ENCODE results near the gene IFNAR1. TPM values are rescaled to one million over a fixed set of nuclear protein-coding genes. Genes with fewer than 3 reads are reported as not detected.

IFNAR1 gene
- total and polyA plus RNA-seq, 9 of the 15 experiments (the other 6 are each of a cell fraction or from before 2014, with no cell fraction given), result 8.6 to 31.8 (median 14.8) TPM

DNA sequence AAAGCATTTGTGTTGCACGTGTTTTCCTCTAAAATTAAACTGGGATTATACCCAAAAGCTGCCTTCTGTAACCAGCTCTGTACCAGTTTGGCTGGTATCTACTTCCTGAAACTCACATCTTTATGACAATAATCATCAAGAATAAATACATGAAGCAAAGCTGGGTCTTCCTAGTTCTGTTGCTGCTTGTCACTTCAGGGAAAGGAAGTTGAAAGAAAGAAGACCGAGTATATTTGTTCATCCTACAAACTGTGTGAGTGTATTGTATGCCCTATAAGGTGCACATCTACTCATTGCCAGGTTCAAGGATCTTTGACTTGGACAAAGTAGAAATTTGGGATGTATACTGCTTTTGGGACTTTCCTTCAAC, 49.3 kb downstream of the IFNAR1 start:
- H3K36me3 ChIP-seq (ENCODE audit: control insufficient read depth, insufficient read depth, low read length), result no peaks in the 10 kb centered on the region
- H3K27ac ChIP-seq (ENCODE audit: extremely low read depth, low read depth, low read length), result no peak overlapping the region
- DNase-seq (ENCODE audit: extremely low read depth in 1 of 4, low spot score in 3 of 4), result no peak
- H3K9me1 ChIP-seq (ENCODE audit: control insufficient read depth, insufficient read depth, low read length), result no peaks in the 10 kb centered on the region
- no TSS peak for BruUV-seq (replicated peaks)
- no peaks in the 10 kb centered on the region for H3K79me2 ChIP-seq (ENCODE audit: control insufficient read depth, insufficient read depth, low read length)
- no peak for FAIRE-seq
- peaks cover 6 to 14% of the 10 kb centered on the region in 2 experiments; a peak in 2 of 5 replicates for H3K27me3 ChIP-seq (ENCODE audit: control insufficient read depth in 2 of 2, insufficient read depth in 2 of 2, low read length in 2 of 2)
- WGBS (ENCODE audit: insufficient coverage, low coverage, missing lambda C conversion rate), result 16% methylated on average over 2 of the region's 2 CpGs
- in situ Hi-C loops (cut with MboI), result no loop called here
- intact Hi-C loops (cut with micrococcal nuclease), result loop anchor here (1.0 to 10.0 kb wide), 3 partner anchors 71 to 539 kb away; no protein-coding TSS in a partner anchor
- H3K9me3 ChIP-seq (replicated peaks; ENCODE audit: control insufficient read depth, insufficient read depth, low read depth, low read length), result no peaks in the 10 kb centered on the region
- H2AFZ ChIP-seq (ENCODE audit: low read depth, low read length), result no peak overlapping the region; the same call in 1 of the 2 replicates
- H3K4me3 ChIP-seq, result no peak overlapping the region
- CTCF ChIA-PET (ENCODE audit: low intra/inter-chr PET ratio), result interaction anchor here (0.6 to 3.1 kb wide), 3 partner anchors 13 to 521 kb away, joined by 3 to 47 read pairs (median 6); no protein-coding TSS in a partner anchor
- no peaks in the 10 kb centered on the region; a peak in 1 of 5 replicates for H3K4me1 ChIP-seq (replicated peaks in 1 of 2; ENCODE audit: control insufficient read depth in 2 of 2, insufficient read depth in 2 of 2, low read length in 2 of 2)
- no peak overlapping the region for H3K4me2 ChIP-seq (ENCODE audit: insufficient read depth, low read length)
- H3K9ac ChIP-seq (ENCODE audit: insufficient read depth in 1 of 2, low read depth in 2 of 2, low read length in 2 of 2), result no peak overlapping the region
- POLR2A ChIA-PET, result interaction anchor here (0.7 kb wide), 1 partner anchor 210 kb away, joined by 3 read pairs; no protein-coding TSS in a partner anchor
- TF ChIP-seq SRF (CRISPR knock-in tag; IDR thresholded peaks at IDR 0.05) (no peak), RFX7 (CRISPR knock-in tag; IDR thresholded peaks at IDR 0.05) (no peak)
- TF ChIP-seq, protein P1, sequence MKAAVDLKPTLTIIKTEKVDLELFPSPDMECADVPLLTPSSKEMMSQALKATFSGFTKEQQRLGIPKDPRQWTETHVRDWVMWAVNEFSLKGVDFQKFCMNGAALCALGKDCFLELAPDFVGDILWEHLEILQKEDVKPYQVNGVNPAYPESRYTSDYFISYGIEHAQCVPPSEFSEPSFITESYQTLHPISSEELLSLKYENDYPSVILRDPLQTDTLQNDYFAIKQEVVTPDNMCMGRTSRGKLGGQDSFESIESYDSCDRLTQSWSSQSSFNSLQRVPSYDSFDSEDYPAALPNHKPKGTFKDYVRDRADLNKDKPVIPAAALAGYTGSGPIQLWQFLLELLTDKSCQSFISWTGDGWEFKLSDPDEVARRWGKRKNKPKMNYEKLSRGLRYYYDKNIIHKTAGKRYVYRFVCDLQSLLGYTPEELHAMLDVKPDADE (conservative IDR thresholded peaks at IDR 0.05; ENCODE audit: control insufficient read depth, low read depth, low read length), result no peak
- no peaks in the 10 kb centered on the region for H4K20me1 ChIP-seq (replicated peaks; ENCODE audit: control insufficient read depth, insufficient read depth, low read length)
- ATAC-seq, result no peak
